AG10803 (cell line): ENCODE data around the gene DYNLT2.

Experiments
- DNase-seq: peaks from one replicate; pipeline ENCODE4 v3.0.0; 2010; ENCODE audit warnings: low read depth
- H3K4me3 ChIP-seq: 2 replicates; pipeline ENCODE4 v1.5.1; 2011; ENCODE audit warnings: mild to moderate bottlenecking, low read length, control low read depth
- TF ChIP-seq, protein P1 (sequence below): conservative IDR thresholded peaks from 2 replicates; pipeline ENCODE4 v1.5.1; 2011; ENCODE audit warnings: mild to moderate bottlenecking, low read length, control low read depth, inconsistent platforms

The DYNLT2 gene, protein sequence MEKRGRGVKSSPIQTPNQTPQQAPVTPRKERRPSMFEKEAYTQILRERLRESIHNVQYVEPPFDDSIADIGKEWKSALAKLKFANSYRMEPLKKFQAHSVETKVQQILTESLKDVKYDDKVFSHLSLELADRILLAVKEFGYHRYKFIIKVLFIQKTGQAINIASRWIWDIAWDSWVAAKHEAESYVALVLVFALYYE

DNA sequence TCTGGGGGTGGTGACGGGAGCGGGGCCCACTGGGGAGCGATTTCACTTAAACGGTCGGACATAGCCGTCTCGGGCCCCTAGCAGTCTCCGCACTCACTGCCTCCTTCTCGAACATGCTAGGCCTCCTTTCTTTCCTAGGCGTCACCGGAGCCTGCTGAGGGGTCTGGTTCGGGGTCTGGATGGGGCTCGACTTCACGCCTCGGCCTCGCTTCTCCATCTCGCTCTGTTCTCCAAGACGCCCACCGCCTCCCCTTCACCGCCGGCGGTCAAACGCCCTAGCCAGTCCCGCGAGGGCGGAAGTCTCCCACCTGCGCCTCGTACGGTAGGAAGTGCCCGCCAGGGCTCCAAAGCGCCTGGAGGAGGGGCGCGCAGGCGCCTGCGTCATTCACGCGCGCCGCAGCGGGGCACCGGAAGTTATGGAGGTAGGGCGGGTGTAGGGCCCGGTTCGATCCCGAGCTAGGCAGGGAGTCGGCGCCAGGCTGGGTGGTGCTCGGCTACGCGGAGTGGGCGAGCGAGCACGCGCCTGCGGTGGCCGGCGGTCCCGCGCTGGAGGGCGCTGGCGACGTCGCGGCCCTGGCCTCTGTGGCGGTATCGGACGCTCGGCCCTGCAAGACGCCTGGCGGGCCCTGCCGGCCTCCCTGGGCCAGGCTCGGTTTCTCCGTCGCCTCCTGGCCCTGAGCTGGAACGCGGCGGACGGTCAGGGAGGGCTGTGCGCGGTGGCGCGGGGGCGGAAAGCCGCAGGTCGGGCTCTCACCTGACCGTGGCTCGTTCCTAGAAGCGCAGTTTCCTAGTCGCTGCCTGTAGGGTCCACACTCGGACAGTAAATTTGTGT, at the start of gene DYNLT2, which contains the start of gene ERMARD:
TSS of gene DYNLT2 (minus strand) at position 331 of the 832 bp plus-strand sequence. CDS start at position 217, 114 bp downstream.
TSS of gene ERMARD (plus strand) at position 381 of the 832 bp plus-strand sequence. CDS start at position 417, 36 bp downstream.
- TF ChIP-seq, protein P1, sequence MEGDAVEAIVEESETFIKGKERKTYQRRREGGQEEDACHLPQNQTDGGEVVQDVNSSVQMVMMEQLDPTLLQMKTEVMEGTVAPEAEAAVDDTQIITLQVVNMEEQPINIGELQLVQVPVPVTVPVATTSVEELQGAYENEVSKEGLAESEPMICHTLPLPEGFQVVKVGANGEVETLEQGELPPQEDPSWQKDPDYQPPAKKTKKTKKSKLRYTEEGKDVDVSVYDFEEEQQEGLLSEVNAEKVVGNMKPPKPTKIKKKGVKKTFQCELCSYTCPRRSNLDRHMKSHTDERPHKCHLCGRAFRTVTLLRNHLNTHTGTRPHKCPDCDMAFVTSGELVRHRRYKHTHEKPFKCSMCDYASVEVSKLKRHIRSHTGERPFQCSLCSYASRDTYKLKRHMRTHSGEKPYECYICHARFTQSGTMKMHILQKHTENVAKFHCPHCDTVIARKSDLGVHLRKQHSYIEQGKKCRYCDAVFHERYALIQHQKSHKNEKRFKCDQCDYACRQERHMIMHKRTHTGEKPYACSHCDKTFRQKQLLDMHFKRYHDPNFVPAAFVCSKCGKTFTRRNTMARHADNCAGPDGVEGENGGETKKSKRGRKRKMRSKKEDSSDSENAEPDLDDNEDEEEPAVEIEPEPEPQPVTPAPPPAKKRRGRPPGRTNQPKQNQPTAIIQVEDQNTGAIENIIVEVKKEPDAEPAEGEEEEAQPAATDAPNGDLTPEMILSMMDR, result peak; percentile 19; the same call in 1 of the 2 replicates

DNA sequence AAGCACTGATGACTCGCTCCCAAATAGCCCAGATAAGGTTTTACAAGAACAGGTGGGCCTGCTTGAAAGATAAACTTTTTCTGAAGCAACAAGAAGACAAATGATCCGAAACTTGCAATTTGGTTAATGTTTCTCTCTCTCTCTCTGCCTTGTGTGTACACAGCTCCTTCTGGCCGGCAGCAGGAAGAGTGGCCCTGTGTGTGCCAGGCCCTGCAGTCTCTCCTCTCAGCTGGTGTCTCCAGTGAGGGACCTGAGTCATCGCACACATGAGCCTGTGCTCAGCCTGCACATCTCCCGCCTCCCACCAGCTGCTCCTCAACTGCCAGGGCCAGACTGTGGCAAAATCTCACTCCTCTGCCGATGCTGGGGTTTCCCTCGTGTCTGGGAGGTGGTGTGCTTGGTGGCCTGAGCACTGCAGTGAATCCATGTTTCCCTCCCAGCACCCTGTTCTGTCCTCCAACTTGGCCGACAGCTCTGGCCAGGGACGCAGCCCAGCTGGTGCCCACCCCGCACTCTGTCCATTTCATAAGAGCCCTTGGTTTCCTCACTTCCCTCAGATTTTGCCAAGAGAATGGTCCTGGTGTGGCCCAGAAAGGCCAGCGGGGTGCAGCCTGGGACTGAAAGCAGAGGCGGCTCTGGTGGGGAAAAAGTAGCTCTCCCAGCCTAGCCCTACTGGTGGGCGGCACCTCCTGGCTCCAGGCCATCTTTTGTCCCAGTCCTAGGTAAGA, 49.5 kb upstream of the DYNLT2 start:
- DNase-seq, result peak; percentile 71
- no peak overlapping the region for H3K4me3 ChIP-seq
- TF ChIP-seq, protein P1, result no peak

More for the DNA sequence above, at the start of gene DYNLT2, which contains the start of gene ERMARD:
- peak within 1 kb of the TSS; percentile 88 for H3K4me3 ChIP-seq
- DNase-seq, result peak; percentile 91

DNA sequence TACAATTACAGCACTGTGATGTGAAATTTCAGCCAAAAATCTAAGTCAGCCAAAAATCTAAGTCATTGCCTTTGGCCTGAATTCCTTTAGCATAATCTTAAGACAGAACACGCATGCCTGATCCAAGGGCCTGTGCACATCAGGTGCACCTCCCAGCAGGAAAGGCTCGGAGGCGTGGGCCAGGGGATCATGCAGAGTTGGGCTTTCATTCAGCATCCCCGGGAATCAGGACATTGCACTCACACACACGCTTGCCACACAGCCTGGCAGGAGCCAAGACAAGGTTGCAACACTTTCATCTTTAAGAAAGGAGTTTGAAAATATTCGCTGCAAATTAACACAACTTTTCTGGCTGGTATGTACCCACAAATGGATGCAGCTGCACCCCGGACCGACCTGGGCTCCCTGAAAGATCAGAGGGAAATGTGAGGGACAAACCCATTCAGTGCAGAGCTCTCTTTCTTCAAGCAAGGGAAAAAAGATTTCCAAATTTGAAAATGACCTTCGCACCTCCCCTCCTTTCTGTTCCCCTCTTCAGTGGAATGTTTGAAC, 48.8 kb upstream of the DYNLT2 start:
- TF ChIP-seq, protein P1, result no peak
- peak; percentile 11 for DNase-seq
- H3K4me3 ChIP-seq, result no peak overlapping the region

DNA sequence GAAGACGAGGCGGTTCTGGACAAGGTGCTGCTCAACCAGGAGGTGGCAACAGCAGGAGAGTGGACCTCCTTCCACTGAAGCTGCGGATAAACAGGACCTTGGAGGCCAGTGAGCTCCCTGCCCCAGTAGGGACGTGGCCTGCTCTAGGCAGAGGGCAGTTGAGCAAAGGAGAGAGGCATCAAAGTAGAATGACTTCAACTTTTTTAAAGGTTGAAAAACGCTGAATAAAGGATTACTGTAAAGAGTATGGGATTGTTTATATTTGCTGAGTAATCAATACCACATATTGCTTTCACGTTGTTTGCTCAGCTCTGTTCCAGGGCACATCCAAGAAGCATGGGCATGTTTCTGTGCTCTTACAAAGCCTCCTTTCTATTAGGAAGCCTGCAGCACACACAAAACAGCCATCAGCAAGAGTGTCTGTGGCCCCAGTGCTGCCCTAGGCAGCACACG, 48.1 kb upstream of the DYNLT2 start:
- DNase-seq, result no peak
- TF ChIP-seq, protein P1, result no peak

DNA sequence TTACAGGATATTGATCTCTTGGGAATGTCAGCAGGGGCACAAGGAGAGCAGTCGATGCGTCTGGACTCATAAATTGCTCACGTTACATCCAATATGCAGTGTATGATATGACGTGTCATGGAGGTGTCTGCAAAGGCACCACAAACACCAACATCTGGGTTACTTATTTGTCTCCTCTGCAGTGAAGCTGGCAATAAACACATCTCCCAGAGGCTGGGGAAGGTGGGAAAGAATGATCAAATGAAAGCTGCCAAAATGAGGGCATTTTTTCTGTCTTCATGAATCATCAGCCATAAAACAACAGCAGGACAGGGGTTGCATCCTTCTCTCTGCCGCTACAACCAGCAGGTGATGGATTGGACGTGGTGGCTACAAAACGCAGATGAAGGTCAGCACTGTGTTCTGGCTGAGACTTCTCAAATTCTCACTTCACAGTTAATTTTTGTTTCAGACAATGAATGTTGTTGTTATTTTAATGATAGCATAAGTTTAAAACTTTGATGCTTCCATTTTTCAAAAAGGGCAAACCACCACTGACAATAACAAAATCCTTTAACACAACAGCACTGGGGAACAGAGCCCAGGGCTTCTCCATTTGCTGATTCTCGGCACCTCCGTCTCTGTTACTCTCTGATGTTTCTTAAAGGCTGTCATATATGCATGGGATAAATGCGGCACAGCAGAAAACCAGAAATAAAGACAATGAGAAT, 47.5 kb upstream of the DYNLT2 start:
- H3K4me3 ChIP-seq, result no peak overlapping the region
- no peak for DNase-seq
- TF ChIP-seq, protein P1, result no peak

More for the DNA sequence above, 48.1 kb upstream of the DYNLT2 start:
- H3K4me3 ChIP-seq, result no peak overlapping the region

DNA sequence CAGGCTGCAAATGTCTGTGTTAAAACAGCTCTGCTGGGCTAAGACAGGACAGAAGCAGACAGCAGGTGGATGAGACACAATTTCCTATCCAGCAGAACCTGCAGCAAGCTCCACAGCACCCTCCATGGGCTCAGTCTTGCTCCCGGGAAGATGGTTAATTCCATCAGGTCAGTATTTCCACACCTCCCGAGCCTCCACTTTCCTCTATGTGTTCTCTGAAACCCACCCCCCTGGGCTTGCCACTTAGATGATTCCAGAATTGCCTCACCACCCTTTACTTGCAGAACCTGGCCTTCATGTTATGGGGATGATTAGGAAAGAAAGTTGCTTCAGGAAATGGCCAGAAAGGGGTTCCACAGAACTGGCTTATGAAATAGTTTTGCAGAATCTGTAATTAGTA, 43.8 kb upstream of the DYNLT2 start:
- TF ChIP-seq, protein P1, result no peak
- DNase-seq, result no peak
- H3K4me3 ChIP-seq, result no peak overlapping the region
